Globus pallidus (tissue), 1 donor: Measurements from ENCODE around the gene USP31.
A peak's percentile ranks its signal among the peaks of the same experiment; 100 is the strongest.

ENCODE experiments used
- DNase-seq: peaks from one replicate; pipeline ENCODE4 v3.0.0-alpha.2; 2015; ENCODE audit warnings: low spot score

USP31 gene

GRCh38 chr16:23092072-23092800, 57.0 kb downstream of the USP31 start:
- no peak for DNase-seq

GRCh38 chr16:23089111-23089510, 60.1 kb downstream of the USP31 start:
- DNase-seq, result no peak

GRCh38 chr16:23088018-23088417, 61.2 kb downstream of the USP31 start:
- DNase-seq, result no peak

GRCh38 chr16:23085949-23086348, 63.3 kb downstream of the USP31 start:
- no peak for DNase-seq

- DNase-seq, result peak; percentile 54
Measured at GRCh38 chr16:23082161-23082788, 67.0 kb downstream of the USP31 start.

GRCh38 chr16:23081675-23082119, 67.6 kb downstream of the USP31 start:
- DNase-seq, result no peak

GRCh38 chr16:23080747-23081146, 68.5 kb downstream of the USP31 start:
- DNase-seq, result no peak

- DNase-seq, result no peak
Measured at GRCh38 chr16:23080329-23080728, 68.9 kb downstream of the USP31 start.

- DNase-seq, result no peak
Measured at GRCh38 chr16:23079675-23080301, 69.5 kb downstream of the USP31 start.

- no peak for DNase-seq
Measured at GRCh38 chr16:23074423-23074822, 74.8 kb downstream of the USP31 start.

GRCh38 chr16:23072769-23073549, 76.3 kb downstream of the USP31 start:
- no peak for DNase-seq

- peak; percentile 61 for DNase-seq
Measured at GRCh38 chr16:23072084-23072599, 77.1 kb downstream of the USP31 start.

- no peak for DNase-seq
Measured at GRCh38 chr16:23071196-23072083, 77.8 kb downstream of the USP31 start.

- no peak for DNase-seq
Measured at GRCh38 chr16:23069844-23070243, 79.4 kb downstream of the USP31 start.

- DNase-seq, result no peak
Measured at GRCh38 chr16:23068079-23068736, 81.0 kb downstream of the USP31 start.

- DNase-seq, result no peak
Measured at GRCh38 chr16:23066676-23067075, 82.6 kb downstream of the USP31 start.

GRCh38 chr16:23064639-23065038, 84.6 kb downstream of the USP31 start:
- no peak for DNase-seq

GRCh38 chr16:23062524-23062923, 86.7 kb downstream of the USP31 start:
- DNase-seq, result no peak

GRCh38 chr16:23061669-23062068, 87.6 kb downstream of the USP31 start:
- DNase-seq, result no peak

- peak; percentile 88 for DNase-seq
Measured at GRCh38 chr16:23060458-23061320, 88.6 kb downstream of the USP31 start.
